Mucosa of rectum (tissue), 2 donors: ENCODE measurements around the gene FCN3.
"Not testable (repeated sequence)": the region's sequence is repeated elsewhere in the genome, so short reads cannot be mapped to it uniquely, and the experiment has no call there.

Source experiments
- H3K27ac ChIP-seq, 2 donors: one replicate each; pipeline ENCODE4 v1.7.0; 2013; ENCODE audit warnings: inconsistent platforms in 2 of 2, low read depth in 2 of 2, low read length in 2 of 2
- H3K27me3 ChIP-seq, 2 donors: one replicate each; pipeline ENCODE4 v1.7.0; 2013; ENCODE audit warnings: low read length in 2 of 2; ENCODE audit not compliant: control insufficient read depth in 2 of 2, insufficient read depth in 2 of 2
- H3K36me3 ChIP-seq, 2 donors: one replicate each; pipeline ENCODE4 v1.7.0; 2013; ENCODE audit warnings: low read length in 2 of 2; ENCODE audit not compliant: control insufficient read depth in 2 of 2, insufficient read depth in 2 of 2
- H3K4me1 ChIP-seq, 2 donors: one replicate each; pipeline ENCODE4 v1.7.0; 2013; ENCODE audit warnings: low read length in 2 of 2, mild to moderate bottlenecking in 1 of 2; ENCODE audit not compliant: control insufficient read depth in 2 of 2, insufficient read depth in 2 of 2
- H3K4me3 ChIP-seq, 2 donors: one replicate each; pipeline ENCODE4 v1.7.0; 2013; ENCODE audit warnings: low read length in 2 of 2
- H3K9ac ChIP-seq, 2 donors: one replicate each; pipeline ENCODE4 v1.7.0; 2013; ENCODE audit warnings: low read length in 2 of 2, low read depth in 1 of 2, mild to moderate bottlenecking in 1 of 2
- H3K9me3 ChIP-seq, 2 donors: one replicate each; pipeline ENCODE4 v1.7.0; 2013; ENCODE audit warnings: low read length in 2 of 2; ENCODE audit not compliant: control insufficient read depth in 2 of 2
- donor health status: healthy.
- donor health status: Normal muscosa, but diverticular disease.

FCN3 gene

DNA sequence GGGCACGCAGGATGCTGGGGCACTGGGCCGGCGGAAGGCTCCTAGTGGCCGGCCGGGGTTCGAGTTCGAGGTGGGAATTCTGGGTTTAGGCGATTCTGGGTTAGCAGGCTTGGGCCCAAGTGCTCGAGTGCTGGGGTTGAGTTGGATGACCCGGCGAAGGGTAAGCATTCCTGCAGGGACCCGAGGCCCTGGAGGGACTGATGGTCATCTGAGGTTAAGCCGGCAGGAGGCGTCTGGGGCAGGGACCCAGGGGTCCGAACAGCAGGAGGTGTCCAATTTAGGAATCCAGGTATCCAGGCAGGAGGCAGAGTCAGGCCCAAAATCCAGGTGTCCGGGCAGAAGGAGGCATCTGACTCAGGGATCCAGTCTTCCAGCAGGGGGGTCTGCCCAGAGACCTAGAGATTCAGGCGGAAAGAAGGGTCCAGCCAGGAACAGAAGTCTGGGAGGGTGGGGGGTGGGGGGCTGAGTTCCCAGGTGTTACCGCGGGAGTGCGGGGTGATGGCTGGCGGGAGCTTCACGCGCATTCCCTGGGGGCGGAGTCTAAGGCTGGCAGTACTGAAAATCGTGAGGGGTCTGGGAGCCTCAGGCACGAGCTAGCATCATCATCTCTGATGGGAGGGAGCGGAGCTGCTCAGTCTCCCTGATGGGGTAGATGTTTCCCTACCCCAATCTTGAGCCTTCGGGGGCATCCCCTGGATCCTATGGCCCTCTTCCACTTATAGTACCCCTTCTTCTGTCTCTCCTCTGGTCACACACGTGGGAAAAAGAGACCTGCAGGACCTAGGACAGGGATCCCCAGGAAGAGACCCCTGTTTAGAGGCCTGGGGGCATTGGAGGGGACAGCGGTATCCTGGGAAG lies 18.4 kb upstream of the FCN3 start:
- H3K4me1 ChIP-seq: peaks cover 9 to 13% of the 10 kb centered on the region in 2 donors
- H3K27ac ChIP-seq: no peak overlapping the region
- H3K9me3 ChIP-seq: no peaks in the 10 kb centered on the region
- H3K9ac ChIP-seq: peak overlapping the region; percentile 47 to 67
- no peaks in the 10 kb centered on the region for H3K36me3 ChIP-seq
- peak overlapping the region; percentile 37 to 64 for H3K4me3 ChIP-seq
- peaks cover 0 to 3% of the 10 kb centered on the region in 2 donors for H3K27me3 ChIP-seq

DNA sequence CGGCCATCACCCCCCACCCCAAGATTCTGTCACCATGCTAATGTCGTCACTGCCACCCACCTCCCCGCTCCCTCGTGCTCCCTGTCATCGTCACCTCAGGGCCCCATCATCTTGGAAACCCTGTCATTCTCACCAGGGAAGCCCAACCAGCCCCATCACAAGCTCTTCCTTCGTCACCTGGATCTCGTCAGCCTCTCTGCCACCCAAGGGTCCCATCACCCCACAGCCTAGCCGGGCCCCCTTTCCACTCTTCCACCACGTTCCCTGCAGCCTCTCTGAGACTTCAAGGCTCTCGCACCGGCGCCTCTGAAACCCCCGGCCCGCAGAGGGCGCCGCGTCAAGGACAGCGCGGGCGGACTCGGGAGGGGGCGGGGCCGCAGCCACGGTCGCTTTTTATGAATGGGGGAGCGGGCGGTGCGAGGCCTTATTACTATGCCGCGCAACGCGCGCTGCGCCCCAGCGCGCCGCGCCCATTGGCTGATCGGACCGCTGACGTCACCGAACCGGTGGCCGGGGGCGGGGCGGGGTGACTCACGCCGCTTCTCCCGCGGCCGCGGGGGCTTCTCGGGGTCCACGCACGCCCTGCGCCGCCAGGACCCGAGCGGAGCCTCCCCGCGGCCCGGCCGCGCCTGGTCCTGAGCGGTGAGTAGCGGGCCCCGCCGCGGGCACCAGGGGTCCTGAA lies 17.6 kb upstream of the FCN3 start, which contains the start of gene GPR3:
GPR3 (plus strand) TSS at position 527 of the 682 bp plus-strand sequence. CDS start 1,177 bp downstream, outside the sequence.
- Histone ChIP-seq H3K27me3 (peaks cover 0 to 3% of the 10 kb centered on the region in 2 donors), H3K9me3 (no peaks in the 10 kb centered on the region), H3K36me3 (no peaks in the 10 kb centered on the region), H3K9ac (peak within 1 kb of the TSS; percentile 54 to 67), H3K27ac (no peak within 1 kb of the TSS), H3K4me1 (peaks cover 9 to 13% of the 10 kb centered on the region in 2 donors), H3K4me3 (peak within 1 kb of the TSS; percentile 37 to 64)

DNA sequence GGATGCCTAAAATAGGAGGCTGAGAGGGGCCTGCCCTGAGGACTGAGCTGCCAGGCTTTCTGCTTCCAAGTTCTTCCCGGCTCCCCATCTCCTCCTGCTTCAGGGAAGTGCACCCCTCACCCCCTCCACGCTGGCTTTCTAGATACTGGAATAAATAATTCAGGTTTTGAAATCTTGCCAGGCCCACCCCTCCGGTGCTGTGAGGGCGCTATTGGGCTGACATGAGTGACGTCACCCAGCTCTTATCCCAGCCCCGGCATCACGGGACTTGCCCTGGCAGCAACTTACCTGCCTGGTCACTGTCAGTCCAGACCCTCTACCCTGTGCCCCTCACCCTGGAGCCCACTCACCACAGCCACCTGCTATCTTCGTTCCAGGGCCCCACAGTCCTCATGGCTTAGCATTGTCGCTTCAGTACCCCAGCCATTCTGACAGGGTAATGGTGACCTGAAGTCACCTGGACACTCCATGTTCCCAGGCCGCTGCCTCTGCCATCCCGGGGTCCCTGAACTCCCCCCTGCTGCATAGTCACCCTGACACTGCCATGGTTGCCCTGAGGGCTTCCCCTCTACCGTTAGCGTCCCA lies 17.0 kb upstream of the FCN3 start:
- Histone ChIP-seq H3K4me3 (peak overlapping the region; percentile 21 to 51), H3K9ac (peak overlapping the region; percentile 45 to 54), H3K9me3 (no peaks in the 10 kb centered on the region), H3K36me3 (no peaks in the 10 kb centered on the region), H3K27me3 (peaks cover 0 to 3% of the 10 kb centered on the region in 2 donors), H3K27ac (no peak overlapping the region), H3K4me1 (peaks cover 9 to 13% of the 10 kb centered on the region in 2 donors)

DNA sequence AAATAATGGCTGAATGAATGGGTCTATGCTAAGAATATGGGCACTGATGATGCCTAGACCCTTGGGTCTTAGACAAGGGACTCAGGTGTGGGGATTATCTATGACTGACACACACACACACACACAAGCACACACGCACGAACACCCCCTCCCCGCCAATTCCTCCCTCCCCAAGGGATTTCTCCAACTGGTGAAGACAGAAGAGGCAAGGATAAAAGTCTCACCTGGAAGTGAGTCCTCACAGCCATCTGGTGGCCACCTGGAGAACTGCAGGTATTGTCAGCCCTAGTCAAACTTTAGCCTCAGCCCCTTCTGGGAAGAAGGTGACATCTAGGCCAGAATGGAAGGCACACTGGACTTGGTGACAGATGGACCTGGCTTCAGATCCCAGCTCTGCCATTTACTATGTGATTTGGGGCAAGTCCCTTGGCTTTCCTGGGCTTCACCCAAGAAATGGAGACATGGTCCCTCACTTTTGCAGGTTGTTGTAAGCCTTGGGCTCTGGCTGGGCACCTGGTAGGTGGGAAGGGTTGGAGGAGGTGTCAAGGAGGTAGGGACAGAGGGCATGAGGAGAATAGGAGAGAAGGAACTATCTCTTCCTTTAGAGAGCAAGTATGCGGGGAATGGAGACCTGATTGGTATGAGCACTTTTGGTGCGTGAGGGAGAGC lies 13.8 kb upstream of the FCN3 start:
- Histone ChIP-seq H3K4me1 (peaks cover 9 to 13% of the 10 kb centered on the region in 2 donors), H3K9ac (no peak overlapping the region), H3K4me3 (no peak overlapping the region), H3K27me3 (peaks cover 0 to 3% of the 10 kb centered on the region in 2 donors), H3K9me3 (no peaks in the 10 kb centered on the region), H3K36me3 (no peaks in the 10 kb centered on the region), H3K27ac (no peak overlapping the region)

DNA sequence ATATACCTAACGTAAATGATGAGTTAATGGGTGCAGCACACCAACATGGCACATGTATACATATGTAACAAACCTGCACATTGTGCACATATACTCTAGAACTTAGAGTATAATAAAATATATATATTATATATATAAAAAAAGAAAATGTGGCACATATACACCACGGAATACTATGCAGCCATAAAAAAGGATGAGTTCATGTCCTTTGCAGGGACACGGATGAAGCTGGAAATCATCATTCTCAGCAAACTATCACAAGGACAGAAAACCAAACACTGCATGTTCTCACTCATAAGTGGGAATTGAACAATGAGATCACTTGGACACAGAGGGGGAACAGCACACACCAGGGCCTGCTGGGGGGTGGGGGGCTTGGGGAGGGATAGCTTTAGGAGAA lies 10.2 kb upstream of the FCN3 start:
- not testable (repeated sequence) for H3K4me1 ChIP-seq, H3K27me3 ChIP-seq, H3K9ac ChIP-seq, H3K4me3 ChIP-seq, H3K9me3 ChIP-seq, H3K36me3 ChIP-seq, H3K27ac ChIP-seq

DNA sequence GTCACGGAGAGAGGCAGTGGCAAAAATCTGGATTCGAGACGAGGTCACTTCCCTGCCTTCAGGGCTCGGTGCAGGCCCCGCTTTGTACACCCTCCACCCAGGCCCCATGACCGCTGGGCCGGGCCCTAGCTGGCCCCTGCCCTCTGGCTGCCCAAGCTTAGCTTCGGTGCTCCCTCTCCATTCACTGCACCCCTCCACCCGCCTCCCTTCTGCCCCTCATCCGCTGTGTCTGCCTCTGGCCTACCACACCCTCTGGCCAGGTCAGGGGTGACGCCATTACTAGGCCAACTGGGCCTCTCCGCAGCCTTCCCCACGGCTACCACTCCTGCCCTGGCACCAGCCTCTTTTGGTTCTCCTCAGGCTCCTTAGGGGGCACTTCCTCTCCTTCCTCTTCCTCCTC lies 9.0 kb upstream of the FCN3 start:
- H3K4me1 ChIP-seq: peaks cover 3% of the 10 kb centered on the region in 2 donors
- no peaks in the 10 kb centered on the region for H3K27me3 ChIP-seq
- H3K36me3 ChIP-seq: no peaks in the 10 kb centered on the region
- no peak overlapping the region for H3K27ac ChIP-seq
- H3K9ac ChIP-seq: no peak overlapping the region
- no peaks in the 10 kb centered on the region for H3K9me3 ChIP-seq
- H3K4me3 ChIP-seq: no peak overlapping the region

DNA sequence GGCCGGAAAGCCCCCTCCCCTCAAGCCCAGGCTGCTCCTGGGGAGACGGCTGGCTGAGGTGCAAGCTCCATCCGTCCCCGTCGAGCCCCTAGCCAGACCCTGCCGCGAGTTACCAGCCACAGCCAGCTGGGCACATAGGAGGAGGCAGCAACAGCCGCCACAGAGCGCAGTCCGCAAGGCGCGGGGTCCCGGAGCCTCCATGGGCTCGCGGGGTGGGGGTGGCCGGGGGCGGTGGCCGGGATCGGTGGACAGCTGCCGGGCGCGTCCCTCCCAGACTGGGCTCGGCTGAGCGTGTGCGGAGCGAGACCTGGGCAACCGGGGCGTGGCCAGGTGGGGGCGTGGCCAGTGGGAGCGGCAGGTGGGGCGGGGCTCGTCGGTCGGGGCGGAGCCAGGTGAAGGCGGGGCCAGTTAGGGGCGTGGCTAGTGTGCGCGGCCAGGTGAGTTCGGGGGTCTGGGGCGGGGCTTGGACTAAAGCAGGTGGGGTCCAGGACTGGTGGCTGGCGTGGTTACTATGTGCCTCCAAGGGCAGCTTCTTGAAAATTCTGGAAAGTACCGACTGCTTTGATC lies 8.5 kb upstream of the FCN3 start, which contains the start of gene CD164L2:
CD164L2 (minus strand) TSS at position 295 of the 567 bp plus-strand sequence; CDS start at position 201, 94 bp downstream.
- Histone ChIP-seq H3K27me3 (no peaks in the 10 kb centered on the region), H3K9ac (no peak within 1 kb of the TSS), H3K36me3 (no peaks in the 10 kb centered on the region), H3K9me3 (no peaks in the 10 kb centered on the region), H3K4me1 (peaks cover 3% of the 10 kb centered on the region in 2 donors), H3K27ac (no peak within 1 kb of the TSS), H3K4me3 (no peak within 1 kb of the TSS)

DNA sequence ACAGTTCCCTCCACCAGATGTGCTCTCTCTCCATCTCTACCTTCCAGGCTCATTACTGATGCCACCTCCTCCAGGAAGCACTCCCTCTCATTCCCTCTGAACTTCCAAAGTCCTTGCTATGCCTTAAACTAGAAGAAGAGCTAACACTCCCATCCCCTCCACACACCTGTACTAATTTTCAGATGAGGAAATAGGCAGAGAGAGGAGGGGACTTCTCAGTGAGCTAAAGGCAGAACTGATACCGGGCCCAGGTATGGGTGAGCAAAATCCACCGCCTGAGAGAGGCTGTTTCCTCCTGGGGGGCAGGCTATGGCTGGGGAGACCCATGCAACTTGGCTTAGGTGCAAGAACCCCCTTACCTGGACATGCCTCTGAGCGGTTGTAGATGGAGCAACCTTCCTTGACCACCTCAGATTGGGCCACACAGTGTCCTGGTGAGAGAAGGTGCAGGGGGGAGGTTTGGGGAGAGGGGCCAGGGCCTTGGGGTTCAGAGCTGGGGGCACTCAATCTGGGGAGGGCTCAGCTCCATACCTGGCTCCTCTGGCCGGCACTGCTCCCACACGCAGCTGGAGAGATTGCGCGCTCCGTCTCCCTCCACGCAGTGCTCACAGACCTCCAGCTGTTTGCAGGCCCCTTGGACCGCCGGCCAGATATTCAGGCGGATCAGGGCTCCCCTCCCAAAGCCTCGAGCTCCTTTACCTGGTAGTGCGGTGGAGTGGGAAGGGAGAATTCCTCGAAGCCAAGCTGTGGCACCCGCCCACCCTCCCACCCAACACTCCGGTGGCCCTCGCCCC lies 7.5 kb upstream of the FCN3 start:
- no peak overlapping the region for H3K9ac ChIP-seq
- peaks cover 3% of the 10 kb centered on the region in 2 donors for H3K4me1 ChIP-seq
- H3K9me3 ChIP-seq: no peaks in the 10 kb centered on the region
- no peaks in the 10 kb centered on the region for H3K36me3 ChIP-seq
- no peak overlapping the region for H3K27ac ChIP-seq
- no peaks in the 10 kb centered on the region for H3K27me3 ChIP-seq
- no peak overlapping the region for H3K4me3 ChIP-seq
